ENCODE measurements around the gene SUFU.
A peak's percentile ranks its signal among the peaks of the same experiment; 100 is the strongest.
"Not testable (repeated sequence)": the region's sequence is repeated elsewhere in the genome, so short reads cannot be mapped to it uniquely, and the experiment has no call there.

Gene SUFU

GRCh38 chr10:102497545-102497944 is 6.2 kb upstream of the SUFU start:
- no peak overlapping the region for H3K4me3 ChIP-seq (ENCODE audit: low read depth, low read length)
- no peak for TF ChIP-seq CTCF (IDR thresholded peaks at IDR 0.05; ENCODE audit: low read depth, low read length, missing control alignments)
- DNase-seq (ENCODE audit: low read depth), result no peak

GRCh38 chr10:102499356-102499755 is 4.4 kb upstream of the SUFU start:
- no peak overlapping the region for H3K4me3 ChIP-seq (ENCODE audit: low read depth, low read length)
- no peak for DNase-seq (ENCODE audit: low read depth)
- no peak for TF ChIP-seq CTCF (IDR thresholded peaks at IDR 0.05; ENCODE audit: low read depth, low read length, missing control alignments)

- DNase-seq (ENCODE audit: low read depth); H3K4me3 ChIP-seq (ENCODE audit: low read depth, low read length): not testable (repeated sequence)
Measured at GRCh38 chr10:102500686-102501085, 3.1 kb upstream of the SUFU start.

- no peak for DNase-seq (ENCODE audit: low read depth)
- H3K4me3 ChIP-seq (ENCODE audit: low read depth, low read length), result peak overlapping the region; percentile 75
- TF ChIP-seq CTCF (IDR thresholded peaks at IDR 0.05; ENCODE audit: low read depth, low read length, missing control alignments), result no peak
Measured at GRCh38 chr10:102501201-102502028, 2.4 kb upstream of the SUFU start.

GRCh38 chr10:102502029-102502336 is 1.8 kb upstream of the SUFU start:
- no peak for TF ChIP-seq CTCF (IDR thresholded peaks at IDR 0.05; ENCODE audit: low read depth, low read length, missing control alignments)
- H3K4me3 ChIP-seq (ENCODE audit: low read depth, low read length), result peak overlapping the region; percentile 75

GRCh38 chr10:102502337-102503151 is 1.2 kb upstream of the SUFU start, which contains the start of gene ACTR1A:
TSS of gene ACTR1A (minus strand) at chr10:102502712. CDS start at chr10:102502647, 65 bp downstream.
- DNase-seq (ENCODE audit: low read depth), result peak; percentile 96
- peak within 1 kb of the TSS; percentile 75 for H3K4me3 ChIP-seq (ENCODE audit: low read depth, low read length)
- TF ChIP-seq CTCF (IDR thresholded peaks at IDR 0.05; ENCODE audit: low read depth, low read length, missing control alignments), result no peak

More at GRCh38 chr10:102502029-102502336, 1.8 kb upstream of the SUFU start:
- peak; percentile 98 for DNase-seq (ENCODE audit: low read depth)

- H3K4me3 ChIP-seq (ENCODE audit: low read depth, low read length), result peak overlapping the region; percentile 84
- no peak for TF ChIP-seq CTCF (IDR thresholded peaks at IDR 0.05; ENCODE audit: low read depth, low read length, missing control alignments)
- no peak for DNase-seq (ENCODE audit: low read depth)
Measured at GRCh38 chr10:102504179-102504975, 605 bp downstream of the SUFU start.

Data from GM12864 (cell line).